Pulmonary artery endothelial cell (primary cell): ENCODE measurements around the gene SSNA1. TPM values are rescaled to one million over a fixed set of nuclear protein-coding genes. Genes with fewer than 3 reads are reported as not detected.
"Not testable (repeated sequence)": the region's sequence is repeated elsewhere in the genome, so short reads cannot be mapped to it uniquely, and the experiment has no call there.

Source experiments
- DNase-seq: peaks from one replicate; pipeline ENCODE4 v3.0.0-alpha.2; 2011; ENCODE audit warnings: low read depth, low spot score
- total RNA-seq: library from RNA; depleted of rRNA; stranded (reverse); fragments of >200 nt; gene quantifications from 2 replicates; pipeline ENCODE4 v1.2.3, GENCODE V29; 2014

SSNA1 gene
- total RNA-seq, 1 donor from 2014 or later, result 115 TPM

DNA sequence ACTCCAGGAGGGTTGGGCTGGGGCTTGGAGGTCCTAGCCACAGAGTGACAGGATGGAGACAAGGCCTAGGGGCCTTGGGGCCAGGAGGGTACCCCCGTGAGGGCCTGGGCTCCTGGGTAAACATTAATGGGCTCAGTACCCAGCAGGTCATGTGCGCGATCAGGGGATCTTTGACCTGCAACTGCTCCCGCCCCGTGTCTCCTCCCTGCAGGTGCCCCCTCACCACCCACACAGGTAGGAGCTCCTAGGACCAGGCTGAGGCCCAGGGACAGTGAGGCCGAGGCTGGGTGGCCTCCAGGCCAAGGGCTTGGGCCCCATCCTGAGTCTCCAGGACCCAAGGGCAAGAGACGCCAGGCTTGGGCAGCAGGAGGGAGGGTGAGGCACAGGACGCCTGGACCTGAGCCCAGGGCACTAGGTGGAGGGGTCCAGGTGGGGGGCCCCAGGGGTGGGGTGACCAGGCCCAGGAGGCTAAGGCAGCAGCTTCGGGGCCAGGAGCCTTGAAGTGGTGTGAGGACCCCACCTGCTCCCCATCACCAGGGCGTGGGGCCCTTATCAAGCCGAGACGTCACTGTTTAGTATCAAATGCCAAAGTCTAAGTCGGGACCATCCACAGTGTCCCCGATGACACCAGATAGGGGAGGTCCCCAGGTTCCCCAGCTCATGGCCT lies 42.4 kb downstream of the SSNA1 start, which contains the start of gene SLC34A3:
TSS of gene SLC34A3 (plus strand) at position 197 of the 667 bp plus-strand sequence. CDS start 802 bp downstream, outside the sequence.
- no peak for DNase-seq

- no peak for DNase-seq
Measured at GRCh38 chr9:137231372-137232039, 43.0 kb downstream of the SSNA1 start.

DNA sequence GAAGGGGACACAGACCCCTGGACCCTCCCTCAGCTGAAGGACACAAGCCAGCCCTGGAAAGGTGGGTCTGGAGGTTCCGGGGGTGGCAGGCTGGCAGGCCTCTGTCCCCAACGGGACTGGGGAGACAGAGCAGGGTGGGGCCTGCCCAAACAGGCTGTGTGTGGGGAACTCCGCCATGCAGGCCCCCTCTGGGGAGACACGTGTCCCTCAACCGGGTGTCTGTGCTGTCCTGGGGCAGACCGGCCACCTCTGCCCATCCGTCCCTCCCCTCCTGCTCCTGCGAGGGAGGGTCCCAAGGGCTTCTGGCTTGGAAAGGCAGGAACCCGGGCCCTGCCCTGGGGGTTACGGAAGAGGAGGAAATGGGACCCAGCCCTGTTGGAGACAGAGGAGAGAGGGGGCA lies 43.6 kb downstream of the SSNA1 start:
- no peak for DNase-seq

DNA sequence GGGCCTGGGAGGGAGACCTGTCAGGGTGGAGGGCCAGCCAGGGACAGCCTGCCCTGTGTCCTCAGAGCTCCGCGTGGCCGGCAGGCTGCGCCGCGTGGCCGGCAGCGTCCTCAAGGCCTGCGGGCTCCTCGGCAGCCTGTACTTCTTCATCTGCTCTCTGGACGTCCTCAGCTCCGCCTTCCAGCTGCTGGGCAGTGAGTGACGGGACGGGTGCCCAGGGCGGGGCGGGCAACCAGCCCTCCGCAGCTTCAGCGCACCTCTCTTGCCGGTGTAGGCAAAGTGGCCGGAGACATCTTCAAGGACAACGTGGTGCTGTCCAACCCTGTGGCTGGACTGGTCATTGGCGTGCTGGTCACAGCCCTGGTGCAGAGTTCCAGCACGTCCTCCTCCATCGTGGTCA lies 44.0 kb downstream of the SSNA1 start:
- no peak for DNase-seq

- DNase-seq, result no peak
Measured at GRCh38 chr9:137233143-137233980, 44.9 kb downstream of the SSNA1 start.

DNA sequence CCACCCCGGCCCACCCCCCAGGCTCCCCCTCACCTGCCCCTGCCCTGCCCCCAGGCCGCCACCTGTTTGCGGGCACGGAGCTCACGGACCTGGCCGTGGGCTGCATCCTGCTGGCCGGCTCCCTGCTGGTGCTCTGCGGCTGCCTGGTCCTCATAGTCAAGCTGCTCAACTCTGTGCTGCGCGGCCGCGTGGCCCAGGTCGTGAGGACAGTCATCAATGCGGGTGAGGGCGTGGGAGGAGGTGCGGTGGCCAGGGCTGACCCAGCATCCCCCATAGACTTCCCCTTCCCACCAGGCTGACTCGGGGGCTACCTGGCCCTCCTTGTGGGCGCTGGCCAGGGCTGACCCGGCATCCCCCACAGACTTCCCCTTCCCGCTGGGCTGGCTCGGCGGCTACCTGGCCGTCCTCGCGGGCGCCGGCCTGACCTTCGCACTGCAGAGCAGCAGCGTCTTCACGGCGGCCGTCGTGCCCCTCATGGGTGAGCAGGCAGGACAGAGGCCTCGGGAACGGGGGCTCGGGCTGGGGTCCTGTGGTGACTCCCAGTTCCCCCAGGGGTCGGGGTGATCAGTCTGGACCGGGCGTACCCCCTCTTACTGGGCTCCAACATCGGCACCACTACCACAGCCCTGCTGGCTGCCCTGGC lies 45.7 kb downstream of the SSNA1 start:
- DNase-seq, result no peak

DNA sequence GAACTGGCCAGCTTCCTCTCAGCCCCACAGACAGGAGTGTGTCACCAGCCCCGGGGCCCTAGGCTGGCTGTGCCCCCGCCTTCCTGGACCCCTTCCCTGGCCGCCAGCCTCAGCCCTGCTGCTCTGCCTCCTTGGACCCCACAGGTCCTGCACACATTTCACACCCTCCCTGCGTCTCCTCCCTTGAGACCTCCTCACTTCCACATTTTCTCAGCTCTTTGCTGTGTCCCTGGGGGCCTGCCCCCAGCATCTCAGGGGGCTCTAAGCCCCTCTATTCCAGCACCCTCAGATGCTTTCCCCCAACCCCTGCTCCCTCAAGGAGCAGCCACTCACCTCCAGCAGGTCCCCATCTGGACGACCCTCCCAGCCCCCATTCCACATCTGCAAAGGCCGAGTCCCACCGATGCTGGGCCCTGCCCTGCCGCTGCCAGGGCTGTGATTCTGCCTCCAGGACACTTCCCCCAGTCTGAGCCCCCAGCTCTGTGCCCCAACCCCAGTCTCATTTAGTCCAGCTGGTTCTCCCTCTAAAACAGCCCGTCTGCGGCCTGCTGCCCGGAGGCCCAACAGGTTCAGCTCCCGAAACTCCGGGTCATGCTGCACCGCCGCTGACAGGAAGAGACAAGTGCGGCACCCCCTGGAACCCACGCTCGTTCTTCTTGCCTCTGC lies 46.4 kb downstream of the SSNA1 start:
- DNase-seq, result no peak

DNA sequence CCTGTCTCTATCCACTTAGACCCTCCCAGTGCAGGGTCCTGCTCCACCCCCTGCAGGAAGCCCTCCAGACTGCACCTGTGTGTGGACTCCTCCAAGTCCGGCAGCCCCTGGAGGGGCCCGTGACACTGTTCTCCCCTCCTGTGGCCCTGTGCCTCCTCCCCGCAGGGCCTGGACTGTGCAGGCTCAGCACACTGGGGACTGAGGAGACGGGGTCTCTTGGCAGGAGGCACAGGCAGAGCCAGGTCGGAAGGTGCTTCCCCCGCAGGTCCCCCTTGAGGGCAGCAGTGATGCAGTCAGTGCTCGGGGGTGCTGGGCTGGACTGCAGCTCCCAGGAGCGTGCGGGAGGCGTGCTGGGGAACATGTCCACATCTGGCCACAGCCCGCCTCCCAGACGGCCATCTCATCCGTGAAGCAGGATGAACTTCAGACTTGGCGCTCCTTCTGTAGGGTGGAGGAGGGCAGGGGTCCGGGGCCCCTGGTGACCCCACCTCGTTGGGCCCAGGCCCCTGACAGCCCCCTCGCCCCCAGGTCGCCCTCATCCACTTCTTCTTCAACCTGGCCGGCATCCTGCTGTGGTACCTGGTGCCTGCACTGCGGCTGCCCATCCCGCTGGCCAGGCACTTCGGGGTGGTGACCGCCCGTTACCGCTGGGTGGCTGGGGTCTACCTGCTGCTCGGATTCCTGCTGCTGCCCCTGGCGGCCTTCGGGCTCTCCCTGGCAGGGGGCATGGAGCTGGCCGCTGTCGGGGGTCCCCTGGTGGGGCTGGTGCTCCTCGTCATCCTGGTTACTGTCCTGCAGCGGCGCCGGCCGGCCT lies 47.2 kb downstream of the SSNA1 start:
- no peak for DNase-seq

- DNase-seq, result peak; percentile 35
Measured at GRCh38 chr9:137236238-137236935, 47.9 kb downstream of the SSNA1 start.

DNA sequence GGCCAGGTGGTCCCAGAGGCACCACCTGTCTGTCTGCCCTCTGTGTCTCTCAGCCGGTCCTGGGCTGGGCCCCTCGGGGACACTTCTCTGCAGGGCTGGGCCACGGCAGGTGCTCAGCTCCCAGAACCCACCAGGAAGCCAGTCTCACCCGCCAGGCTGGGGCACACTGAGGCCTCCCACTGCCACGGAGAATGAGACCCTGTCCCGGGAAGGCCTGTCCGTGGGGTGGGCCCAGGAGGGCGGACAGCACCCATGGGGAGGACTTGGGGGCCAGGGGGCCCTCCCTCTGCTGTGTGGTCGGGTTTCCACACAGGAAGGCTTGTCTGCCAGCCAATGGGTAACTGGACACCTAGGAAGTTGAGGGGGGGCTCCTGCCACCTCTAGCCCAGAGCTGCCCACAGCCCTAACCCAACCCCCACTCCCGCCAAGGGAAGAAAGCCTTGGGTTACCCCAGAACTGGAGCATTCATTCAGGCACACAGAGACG lies 48.5 kb downstream of the SSNA1 start:
- DNase-seq, result no peak

- no peak for DNase-seq
Measured at GRCh38 chr9:137237759-137238726, 49.6 kb downstream of the SSNA1 start.

DNA sequence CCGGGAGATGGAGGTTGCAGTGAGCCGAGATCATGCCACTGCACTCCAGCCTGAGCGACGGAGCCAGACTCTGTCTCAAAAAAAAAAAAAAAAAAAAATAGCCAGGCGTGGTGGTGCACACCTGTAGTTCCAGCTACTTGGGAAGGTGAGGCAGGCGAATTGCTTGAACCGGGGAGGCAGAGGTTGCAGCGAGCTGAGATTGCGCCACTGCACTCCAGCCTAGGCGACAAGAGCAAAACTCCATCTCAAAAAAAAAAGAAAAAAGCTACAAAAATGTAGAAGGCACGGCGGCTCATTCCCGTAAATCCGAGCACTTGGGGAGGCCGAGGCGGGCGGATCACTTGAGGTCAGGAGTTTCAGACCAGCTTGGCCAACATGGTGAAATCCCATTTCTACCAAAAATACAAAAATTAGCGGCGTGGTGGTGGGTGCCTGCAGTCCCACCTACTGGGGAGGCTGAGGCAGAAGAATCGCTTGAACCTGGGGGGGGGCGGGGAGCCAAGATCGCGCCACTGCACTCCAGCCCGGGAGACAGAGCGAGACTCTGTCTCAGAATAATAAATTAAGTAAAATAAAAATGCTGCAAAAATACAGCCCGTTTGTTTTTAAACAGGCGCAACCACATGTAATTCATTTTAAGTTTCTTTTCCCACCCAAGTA lies 51.2 kb downstream of the SSNA1 start:
- not testable (repeated sequence) for DNase-seq

Other genes with a start within 250 kb of the SSNA1 start
- gene FBXW5, start 243.9 kb upstream of the SSNA1 start, total RNA-seq, result 171 and 182 TPM in 2 replicates
- gene C8G, start 243.4 kb upstream of the SSNA1 start, total RNA-seq, result 0.67 TPM in 1 of 2 replicates, not detected in the other
- not detected in 2 replicates for gene LCN12, start 236.4 kb upstream of the SSNA1 start, total RNA-seq
- gene PTGDS, start 211.2 kb upstream of the SSNA1 start, total RNA-seq, result not detected in 2 replicates
- gene LCNL1, start 205.7 kb upstream of the SSNA1 start, total RNA-seq, result not detected in 2 replicates
- gene PAXX, start 196.3 kb upstream of the SSNA1 start, total RNA-seq, result 17.8 and 18.0 TPM in 2 replicates
- gene CLIC3, start 192.1 kb upstream of the SSNA1 start, total RNA-seq, result 0.33 and 0.46 TPM in 2 replicates
- 7.9 and 15.7 TPM in 2 replicates for gene ABCA2, start 160.4 kb upstream of the SSNA1 start, total RNA-seq
- not detected in 2 replicates for gene FUT7, start 156.6 kb upstream of the SSNA1 start, total RNA-seq
- 31.2 and 33.0 TPM in 2 replicates for gene NPDC1, start 142.5 kb upstream of the SSNA1 start, total RNA-seq
- not detected in 2 replicates for gene ENTPD2, start 134.6 kb upstream of the SSNA1 start, total RNA-seq
- 17.6 and 31.1 TPM in 2 replicates for gene SAPCD2, start 118.1 kb upstream of the SSNA1 start, total RNA-seq
- gene UAP1L1, start 111.2 kb upstream of the SSNA1 start, total RNA-seq, result 15.4 and 17.0 TPM in 2 replicates
- gene MAN1B1, start 101.7 kb upstream of the SSNA1 start, total RNA-seq, result 58.1 and 76.7 TPM in 2 replicates
- gene DPP7, start 73.9 kb upstream of the SSNA1 start, total RNA-seq, result 73.7 and 133 TPM in 2 replicates
- 0.04 and 0.26 TPM in 2 replicates for gene GRIN1, start 49.5 kb upstream of the SSNA1 start, total RNA-seq
- not detected in 2 replicates for gene LRRC26, start 18.6 kb upstream of the SSNA1 start, total RNA-seq
- not detected in 2 replicates for gene TMEM210, start 16.6 kb upstream of the SSNA1 start, total RNA-seq
- gene ANAPC2, start 116 bp upstream of the SSNA1 start, total RNA-seq, result 24.4 and 30.5 TPM in 2 replicates
- gene TPRN, start 12.1 kb downstream of the SSNA1 start, total RNA-seq, result 5.1 and 6.4 TPM in 2 replicates
- gene TMEM203, start 17.0 kb downstream of the SSNA1 start, total RNA-seq, result 26.1 and 34.2 TPM in 2 replicates
- gene NDOR1, start 17.0 kb downstream of the SSNA1 start, total RNA-seq, result 3.5 and 4.2 TPM in 2 replicates
- gene RNF208, start 33.6 kb downstream of the SSNA1 start, total RNA-seq, result 0.07 and 0.33 TPM in 2 replicates
- gene CYSRT1, start 36.5 kb downstream of the SSNA1 start, total RNA-seq, result 0.11 and 0.46 TPM in 2 replicates
- 0.07 TPM in 2 replicates for gene RNF224, start 38.8 kb downstream of the SSNA1 start, total RNA-seq
- gene SLC34A3, start 42.2 kb downstream of the SSNA1 start, total RNA-seq, result not detected in 2 replicates
- gene TUBB4B, start 52.6 kb downstream of the SSNA1 start, total RNA-seq, result 279 and 476 TPM in 2 replicates
- not detected in 2 replicates for gene STPG3, start 62.6 kb downstream of the SSNA1 start, total RNA-seq
- 78.1 and 78.6 TPM in 2 replicates for gene NELFB, start 66.7 kb downstream of the SSNA1 start, total RNA-seq
- gene TOR4A, start 89.0 kb downstream of the SSNA1 start, total RNA-seq, result 28.9 and 35.3 TPM in 2 replicates
- 14.0 and 16.0 TPM in 2 replicates for gene NRARP, start 113.6 kb downstream of the SSNA1 start, total RNA-seq
- gene EXD3, start 234.5 kb downstream of the SSNA1 start, total RNA-seq, result 14.2 and 24.3 TPM in 2 replicates
- gene NOXA1, start 234.7 kb downstream of the SSNA1 start, total RNA-seq, result 0.11 and 0.66 TPM in 2 replicates